Neuronal stem cell (in vitro differentiated cells): ENCODE measurements around the gene CBX2.
A peak's percentile ranks its signal among the peaks of the same experiment; 100 is the strongest.

Experiments
- DNase-seq: peaks from one replicate; pipeline ENCODE4 v3.0.0-alpha.2; 2013; ENCODE audit warnings: low spot score
- H2AFZ ChIP-seq: one replicate; pipeline ENCODE4 v1.6.1; 2013; ENCODE audit warnings: mild to moderate bottlenecking, low read length, inconsistent platforms
- H2AK5ac ChIP-seq: 2 replicates; pipeline ENCODE4 v1.6.1; 2013; ENCODE audit warnings: low read depth, mild to moderate bottlenecking, inconsistent platforms, low read length, moderate library complexity, mixed read lengths
- H2BK120ac ChIP-seq: 2 replicates; pipeline ENCODE4 v1.6.1; 2013; ENCODE audit warnings: low read depth, mild to moderate bottlenecking, inconsistent platforms, low read length, moderate library complexity, mixed read lengths
- H2BK12ac ChIP-seq: one replicate; pipeline ENCODE4 v1.6.1; 2013; ENCODE audit warnings: low read length, inconsistent platforms
- H2BK15ac ChIP-seq: 2 replicates; pipeline ENCODE4 v1.6.1; 2013; ENCODE audit warnings: mild to moderate bottlenecking, low read length, inconsistent platforms, mixed read lengths
- H2BK5ac ChIP-seq: one replicate; pipeline ENCODE4 v1.6.1; 2013; ENCODE audit warnings: inconsistent platforms, mild to moderate bottlenecking, low read length, moderate library complexity
- H3K14ac ChIP-seq: one replicate; pipeline ENCODE4 v1.6.1; 2013; ENCODE audit warnings: low read length, inconsistent platforms
- H3K18ac ChIP-seq: 2 replicates; pipeline ENCODE4 v1.6.1; 2013; ENCODE audit warnings: low read length, inconsistent platforms
- H3K23ac ChIP-seq: 2 replicates; pipeline ENCODE4 v1.6.1; 2013; ENCODE audit warnings: low read depth, mild to moderate bottlenecking, mixed read lengths, low read length, inconsistent platforms; ENCODE audit not compliant: poor library complexity
- H3K27ac ChIP-seq: replicated peaks from 3 replicates; pipeline ENCODE4 v1.5.1; 2013; ENCODE audit warnings: low read length, inconsistent platforms
- H3K27me3 ChIP-seq, 3 experiments: 2 replicates each; pipeline ENCODE4 v1.6.1; 2013; ENCODE audit warnings: low read length in 3 of 3, mild to moderate bottlenecking in 2 of 3, inconsistent platforms in 1 of 3, low read depth in 1 of 3, mixed read lengths in 1 of 3, moderate library complexity in 1 of 3; ENCODE audit not compliant: control insufficient read depth in 3 of 3, insufficient read depth in 3 of 3
- H3K36me3 ChIP-seq, 2 donors: replicated peaks in 1 of 2; 2 replicates each; pipeline ENCODE4 v1.6.1; 2013; ENCODE audit warnings: low read length in 2 of 2; ENCODE audit not compliant: control insufficient read depth in 2 of 2, insufficient read depth in 2 of 2
- H3K4ac ChIP-seq: 2 replicates; pipeline ENCODE4 v1.6.1; 2013; ENCODE audit warnings: inconsistent platforms, mild to moderate bottlenecking, low read length, moderate library complexity
- H3K4me1 ChIP-seq, 2 donors: 1 replicate in 1 of 2; 2 replicates in 1 of 2; pipeline ENCODE4 v1.6.1; 2013; ENCODE audit warnings: low read length in 2 of 2, low read depth in 1 of 2; ENCODE audit not compliant: control insufficient read depth in 2 of 2, insufficient read depth in 1 of 2
- H3K4me2 ChIP-seq: one replicate; pipeline ENCODE4 v1.6.1; 2013; ENCODE audit warnings: mild to moderate bottlenecking, low read length, inconsistent platforms; ENCODE audit not compliant: insufficient read depth, poor library complexity, severe bottlenecking
- H3K4me3 ChIP-seq, 2 donors: 2 replicates each; pipeline ENCODE4 v1.5.1; 2013; ENCODE audit warnings: low read length in 2 of 2, mild to moderate bottlenecking in 2 of 2, inconsistent platforms in 1 of 2, moderate library complexity in 1 of 2
- H3K79me1 ChIP-seq: one replicate; pipeline ENCODE4 v1.6.1; 2013; ENCODE audit warnings: low read depth, mild to moderate bottlenecking, inconsistent platforms, low read length, moderate library complexity
- H3K9ac ChIP-seq: one replicate; pipeline ENCODE4 v1.6.1; 2013; ENCODE audit warnings: mild to moderate bottlenecking, low read depth, low read length, inconsistent platforms; ENCODE audit not compliant: poor library complexity
- H3K9me3 ChIP-seq, 2 donors: replicated peaks in 1 of 2; 2 replicates each; pipeline versions ENCODE3 to v1.6.1; 2013; ENCODE audit warnings: low read length in 2 of 2, mild to moderate bottlenecking in 2 of 2, inconsistent platforms in 1 of 2, low read depth in 1 of 2, mixed read lengths in 1 of 2, moderate library complexity in 1 of 2; ENCODE audit not compliant: control insufficient read depth in 2 of 2, insufficient read depth in 1 of 2
- H4K8ac ChIP-seq: one replicate; pipeline ENCODE4 v1.6.1; 2013; ENCODE audit warnings: low read depth, mild to moderate bottlenecking, inconsistent platforms, low read length, moderate library complexity
- H4K91ac ChIP-seq: one replicate; pipeline ENCODE4 v1.6.1; 2013; ENCODE audit warnings: low read length, low read depth, mild to moderate bottlenecking, inconsistent platforms; ENCODE audit not compliant: poor library complexity
- WGBS, 2 donors: extraction: QIAGEN DNeasy Blood & Tissue Kit; methylation state at CpG; one replicate each; pipeline ENCODE4 v1.1.7; 2013; ENCODE audit warnings: missing lambda C conversion rate in 2 of 2, mixed read lengths in 1 of 2; ENCODE audit not compliant: insufficient read length in 2 of 2, insufficient replicate concordance in 1 of 2; ENCODE audit errors: extremely low coverage in 2 of 2; 5-methylcytosine and 5-hydroxymethylcytosine counted together

Gene CBX2

GRCh38 chr17:79799538-79800324 lies 21.8 kb downstream of the CBX2 start:
- H3K23ac ChIP-seq, result peak overlapping the region; percentile 81
- peaks cover 0 to 8% of the 10 kb centered on the region in 2 donors for H3K9me3 ChIP-seq
- WGBS, 2 donors, result no CpG with 5 or more reads among the region's 31 CpGs
- H2BK120ac ChIP-seq, result peak overlapping the region; percentile 82
- peaks cover 4 to 14% of the 10 kb centered on the region in 2 donors for H3K36me3 ChIP-seq
- no peak overlapping the region for H2BK5ac ChIP-seq
- H3K79me1 ChIP-seq, result peaks cover 2% of the 10 kb centered on the region
- peak overlapping the region; percentile 93 for H2BK15ac ChIP-seq
- H2AK5ac ChIP-seq, result peak overlapping the region; percentile 94
- peak overlapping the region in 1 of 2 donors; percentile 39 for H3K4me3 ChIP-seq
- no peak overlapping the region for H3K27ac ChIP-seq
- peak overlapping the region; percentile 88 for H2AFZ ChIP-seq
- H2BK12ac ChIP-seq, result peak overlapping the region; percentile 50
- H3K4ac ChIP-seq, result no peak overlapping the region
- H3K18ac ChIP-seq, result peak overlapping the region; percentile 91
- H3K4me2 ChIP-seq, result no peak overlapping the region
- no peak overlapping the region for H3K14ac ChIP-seq
- no peak overlapping the region for H4K91ac ChIP-seq
- no peak for DNase-seq
- H3K4me1 ChIP-seq, result peaks cover 29 to 50% of the 10 kb centered on the region in 2 donors
- H3K9ac ChIP-seq, result no peak overlapping the region
- H3K27me3 ChIP-seq, result peaks cover 57 to 81% (median 63%) of the 10 kb centered on the region in 3 experiments
- H4K8ac ChIP-seq, result no peak overlapping the region

GRCh38 chr17:79800325-79801155 lies 22.6 kb downstream of the CBX2 start:
- no peak overlapping the region for H3K4ac ChIP-seq
- peaks cover 64 to 81% (median 72%) of the 10 kb centered on the region in 3 experiments for H3K27me3 ChIP-seq
- H3K9me3 ChIP-seq, result peaks cover 0 to 8% of the 10 kb centered on the region in 2 donors
- H3K79me1 ChIP-seq, result peaks cover 2% of the 10 kb centered on the region
- H3K4me2 ChIP-seq, result peak overlapping the region; percentile 71
- H3K18ac ChIP-seq, result peak overlapping the region; percentile 90
- peak overlapping the region; percentile 14 for H2BK12ac ChIP-seq
- H3K36me3 ChIP-seq, result peaks cover 2 to 6% of the 10 kb centered on the region in 2 donors
- peak overlapping the region; percentile 29 to 39 for H3K4me3 ChIP-seq
- H4K91ac ChIP-seq, result no peak overlapping the region
- peak overlapping the region; percentile 88 for H2AFZ ChIP-seq
- peaks cover 27 to 54% of the 10 kb centered on the region in 2 donors for H3K4me1 ChIP-seq
- peak overlapping the region; percentile 94 for H2AK5ac ChIP-seq
- no peak overlapping the region for H3K9ac ChIP-seq
- no peak overlapping the region for H2BK5ac ChIP-seq
- WGBS, 2 donors, result no CpG with 5 or more reads among the region's 44 CpGs
- H2BK120ac ChIP-seq, result peak overlapping the region; percentile 82
- H3K27ac ChIP-seq, result no peak overlapping the region
- no peak for DNase-seq
- H2BK15ac ChIP-seq, result peak overlapping the region; percentile 93
- H4K8ac ChIP-seq, result no peak overlapping the region
- H3K14ac ChIP-seq, result no peak overlapping the region
- peak overlapping the region; percentile 81 for H3K23ac ChIP-seq

GRCh38 chr17:79801156-79802038 lies 23.4 kb downstream of the CBX2 start:
- Histone ChIP-seq H3K18ac (peak overlapping the region; percentile 90), H4K8ac (no peak overlapping the region), H3K9me3 (peaks cover 0 to 8% of the 10 kb centered on the region in 2 donors), H3K14ac (no peak overlapping the region), H3K27ac (no peak overlapping the region), H4K91ac (no peak overlapping the region), H3K36me3 (no peaks in the 10 kb centered on the region), H3K27me3 (peaks cover 64 to 86% (median 80%) of the 10 kb centered on the region in 3 experiments), H2BK120ac (peak overlapping the region; percentile 74), H3K4me2 (peak overlapping the region; percentile 71), H2AFZ (peak overlapping the region; percentile 88), H3K4me1 (peaks cover 21 to 56% of the 10 kb centered on the region in 2 donors), H3K9ac (no peak overlapping the region), H3K23ac (no peak overlapping the region), H3K79me1 (peaks cover 2% of the 10 kb centered on the region), H2BK5ac (no peak overlapping the region), H3K4me3 (peak overlapping the region; percentile 29 to 39), H2AK5ac (peak overlapping the region; percentile 53), H3K4ac (peak overlapping the region; percentile 24), H2BK12ac (peak overlapping the region; percentile 14), H2BK15ac (peak overlapping the region; percentile 93)
- DNase-seq, result no peak
- no CpG with 5 or more reads among the region's 52 CpGs for WGBS, 2 donors
